Fibroblast of lung (primary cell): ENCODE measurements around the gene DPM2.

Experiments used
- EZH2 ChIP-seq: IDR thresholded peaks from 2 replicates; pipeline ENCODE4 v1.5.1; 2012; ENCODE audit warnings: low read length, control low read depth, mild to moderate bottlenecking; ENCODE audit errors: missing control alignments
- TF ChIP-seq, protein P1 (sequence below), 2 donors: IDR thresholded peaks in 1 of 2; conservative IDR thresholded peaks in 1 of 2; 1 replicate in 1 of 2; 2 replicates in 1 of 2; pipeline ENCODE4 v1.5.1; 2011 to 2012; ENCODE audit warnings: low read length in 2 of 2, control low read depth in 1 of 2, inconsistent platforms in 1 of 2, low read depth in 1 of 2, mild to moderate bottlenecking in 1 of 2

DNA sequence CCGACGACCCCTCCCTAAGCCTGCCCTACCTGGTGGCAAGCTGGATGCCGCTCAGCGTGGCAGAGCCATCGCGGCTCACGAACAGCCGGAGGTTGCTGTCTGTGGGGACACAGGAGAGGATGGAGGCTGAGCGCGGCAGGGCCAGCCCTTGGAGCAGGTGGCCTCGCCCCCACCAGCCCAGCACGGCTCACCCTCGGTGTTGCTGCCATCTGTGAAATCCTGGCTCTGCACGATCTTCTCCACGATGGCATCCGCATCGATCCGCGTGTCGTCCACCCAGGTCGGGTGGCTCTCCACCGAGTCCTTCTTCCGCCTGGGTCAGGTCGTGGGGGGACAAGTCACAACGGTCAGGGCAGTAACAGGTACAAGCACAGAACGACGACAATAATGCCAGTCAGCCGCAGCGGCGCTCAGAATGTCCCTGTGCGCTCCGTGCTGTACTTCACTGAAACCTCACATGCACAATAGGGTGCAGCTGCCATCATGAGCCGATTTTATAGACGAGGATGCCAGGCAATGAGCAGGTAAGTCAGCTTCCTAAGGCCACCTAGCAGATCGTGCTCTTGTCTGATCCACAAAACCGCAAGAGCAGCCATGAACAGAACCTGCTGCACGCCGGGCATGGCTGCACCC is 7.0 kb upstream of the DPM2 start:
- TF ChIP-seq, protein P1, sequence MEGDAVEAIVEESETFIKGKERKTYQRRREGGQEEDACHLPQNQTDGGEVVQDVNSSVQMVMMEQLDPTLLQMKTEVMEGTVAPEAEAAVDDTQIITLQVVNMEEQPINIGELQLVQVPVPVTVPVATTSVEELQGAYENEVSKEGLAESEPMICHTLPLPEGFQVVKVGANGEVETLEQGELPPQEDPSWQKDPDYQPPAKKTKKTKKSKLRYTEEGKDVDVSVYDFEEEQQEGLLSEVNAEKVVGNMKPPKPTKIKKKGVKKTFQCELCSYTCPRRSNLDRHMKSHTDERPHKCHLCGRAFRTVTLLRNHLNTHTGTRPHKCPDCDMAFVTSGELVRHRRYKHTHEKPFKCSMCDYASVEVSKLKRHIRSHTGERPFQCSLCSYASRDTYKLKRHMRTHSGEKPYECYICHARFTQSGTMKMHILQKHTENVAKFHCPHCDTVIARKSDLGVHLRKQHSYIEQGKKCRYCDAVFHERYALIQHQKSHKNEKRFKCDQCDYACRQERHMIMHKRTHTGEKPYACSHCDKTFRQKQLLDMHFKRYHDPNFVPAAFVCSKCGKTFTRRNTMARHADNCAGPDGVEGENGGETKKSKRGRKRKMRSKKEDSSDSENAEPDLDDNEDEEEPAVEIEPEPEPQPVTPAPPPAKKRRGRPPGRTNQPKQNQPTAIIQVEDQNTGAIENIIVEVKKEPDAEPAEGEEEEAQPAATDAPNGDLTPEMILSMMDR (conservative IDR thresholded peaks at IDR 0.05 in 1 of 2, IDR thresholded peaks at IDR 0.05 in 1 of 2; ENCODE audit: low read depth in 1 of 2, low read length in 2 of 2) = no peak
- no peak for TF ChIP-seq EZH2
